Astrocyte of the cerebellum (primary cell): ENCODE data around the gene TRAPPC2L.
"Not testable (repeated sequence)": the region's sequence is repeated elsewhere in the genome, so short reads cannot be mapped to it uniquely, and the experiment has no call there.

ENCODE experiments used
- DNase-seq: peaks from one replicate; pipeline ENCODE4 v3.0.0-alpha.2; 2011; ENCODE audit warnings: low read depth
- H3K4me3 ChIP-seq: 2 replicates; pipeline ENCODE4 v1.5.1; 2011; ENCODE audit warnings: mild to moderate bottlenecking, low read depth, low read length, moderate library complexity
- in situ Hi-C: cut with HindIII; loops from 2 replicates; pipeline ENCODE4 v1.10.0; 2017; ENCODE audit warnings: low sequenced_read_pairs
- TF ChIP-seq, protein P1 (sequence below): IDR thresholded peaks from 2 replicates; pipeline ENCODE4 v1.5.1; 2012; ENCODE audit warnings: low read length, low read depth, moderate library complexity, mild to moderate bottlenecking; ENCODE audit errors: missing control alignments

Gene TRAPPC2L

GRCh38 chr16:88819126-88819525 is 37.8 kb upstream of the TRAPPC2L start:
- DNase-seq, result no peak
- no peak overlapping the region for H3K4me3 ChIP-seq
- in situ Hi-C loops, result no loop called here
- TF ChIP-seq, protein P1, sequence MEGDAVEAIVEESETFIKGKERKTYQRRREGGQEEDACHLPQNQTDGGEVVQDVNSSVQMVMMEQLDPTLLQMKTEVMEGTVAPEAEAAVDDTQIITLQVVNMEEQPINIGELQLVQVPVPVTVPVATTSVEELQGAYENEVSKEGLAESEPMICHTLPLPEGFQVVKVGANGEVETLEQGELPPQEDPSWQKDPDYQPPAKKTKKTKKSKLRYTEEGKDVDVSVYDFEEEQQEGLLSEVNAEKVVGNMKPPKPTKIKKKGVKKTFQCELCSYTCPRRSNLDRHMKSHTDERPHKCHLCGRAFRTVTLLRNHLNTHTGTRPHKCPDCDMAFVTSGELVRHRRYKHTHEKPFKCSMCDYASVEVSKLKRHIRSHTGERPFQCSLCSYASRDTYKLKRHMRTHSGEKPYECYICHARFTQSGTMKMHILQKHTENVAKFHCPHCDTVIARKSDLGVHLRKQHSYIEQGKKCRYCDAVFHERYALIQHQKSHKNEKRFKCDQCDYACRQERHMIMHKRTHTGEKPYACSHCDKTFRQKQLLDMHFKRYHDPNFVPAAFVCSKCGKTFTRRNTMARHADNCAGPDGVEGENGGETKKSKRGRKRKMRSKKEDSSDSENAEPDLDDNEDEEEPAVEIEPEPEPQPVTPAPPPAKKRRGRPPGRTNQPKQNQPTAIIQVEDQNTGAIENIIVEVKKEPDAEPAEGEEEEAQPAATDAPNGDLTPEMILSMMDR, result no peak

- TF ChIP-seq, protein P1, result no peak
- DNase-seq, result no peak
- in situ Hi-C loops, result no loop called here
- no peak overlapping the region for H3K4me3 ChIP-seq
Measured at GRCh38 chr16:88820385-88821025, 36.4 kb upstream of the TRAPPC2L start.

DNA sequence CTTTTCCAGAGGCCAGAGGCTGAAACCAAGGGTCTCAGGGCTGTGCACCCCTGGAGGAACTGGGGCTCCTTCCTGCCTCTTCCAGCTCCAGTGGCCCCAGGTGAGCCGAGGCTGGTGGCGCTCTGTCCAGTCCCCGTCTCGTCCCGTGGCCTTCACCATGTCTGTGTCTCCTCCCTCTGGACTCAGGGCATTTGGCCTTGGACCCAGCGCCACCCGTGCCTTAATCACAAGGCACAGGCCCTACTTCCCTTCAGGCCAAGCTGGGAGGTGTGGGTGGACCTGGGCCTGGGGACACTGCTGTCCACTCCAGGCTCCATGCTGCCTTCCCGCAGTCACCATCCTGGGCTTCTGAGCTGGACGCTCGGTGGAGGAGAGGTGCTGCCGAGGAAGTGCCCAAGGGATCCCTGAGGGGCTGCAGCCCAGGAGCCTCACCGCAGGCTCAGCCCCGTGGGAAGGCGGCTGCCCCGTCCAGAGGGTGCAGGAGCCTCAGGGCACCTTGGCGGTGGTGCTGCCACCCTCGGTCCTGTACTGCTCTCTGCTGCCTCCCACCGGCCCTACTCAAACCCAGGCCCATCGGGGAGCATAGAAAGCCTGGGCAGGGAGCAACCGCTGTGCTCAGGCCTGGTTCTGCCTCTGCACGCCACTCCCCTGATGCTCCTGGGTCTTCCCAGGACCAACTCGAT is 35.6 kb upstream of the TRAPPC2L start:
- H3K4me3 ChIP-seq, result no peak overlapping the region
- TF ChIP-seq, protein P1, result no peak
- DNase-seq, result no peak
- in situ Hi-C loops, result no loop called here

GRCh38 chr16:88822281-88823040 is 34.5 kb upstream of the TRAPPC2L start:
- in situ Hi-C loops, result no loop called here
- H3K4me3 ChIP-seq, result no peak overlapping the region
- TF ChIP-seq, protein P1, result no peak
- no peak for DNase-seq

- H3K4me3 ChIP-seq, in situ Hi-C loops, DNase-seq: not testable (repeated sequence)
Measured at GRCh38 chr16:88823646-88824045, 33.3 kb upstream of the TRAPPC2L start.

DNA sequence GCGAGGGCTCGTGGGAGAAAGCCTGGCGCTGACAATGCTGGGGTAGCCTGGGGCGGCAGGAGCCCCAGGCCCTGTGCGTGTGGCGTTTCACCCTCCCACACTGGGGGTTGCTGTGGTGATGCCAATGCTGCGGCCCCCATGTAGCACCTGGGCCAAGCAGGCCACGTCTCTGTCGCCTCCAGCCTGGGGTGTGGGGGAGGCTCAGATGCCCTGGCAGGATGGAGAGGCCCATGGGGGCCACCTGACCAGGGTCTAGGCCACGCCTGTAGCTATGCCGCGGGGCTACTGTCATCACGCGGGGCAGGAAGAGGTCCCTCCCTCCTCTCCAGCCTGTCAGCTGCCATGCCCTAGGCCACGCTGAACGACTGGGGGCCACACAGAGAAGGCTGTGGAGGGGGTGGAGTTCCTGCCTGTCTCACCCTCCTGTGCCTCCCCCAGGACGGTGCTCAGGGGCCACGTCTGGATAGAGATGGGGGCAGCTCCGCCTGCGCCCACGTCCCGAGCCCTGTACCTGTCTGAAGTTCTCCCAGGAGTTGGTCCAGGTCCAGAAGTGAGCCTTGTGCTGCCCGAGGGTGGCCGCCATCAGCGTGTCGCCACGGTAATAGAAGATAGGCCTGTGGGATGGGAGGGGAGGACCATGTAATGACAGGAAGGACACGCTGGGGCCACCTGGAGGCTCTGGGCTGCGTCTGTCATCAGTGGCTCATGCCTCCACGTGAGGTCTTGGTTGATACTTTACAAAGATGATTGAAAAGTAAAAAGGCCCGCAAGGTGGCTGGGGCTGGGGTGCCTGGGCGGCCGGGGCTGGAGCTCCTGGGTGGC is 32.5 kb upstream of the TRAPPC2L start:
- no peak overlapping the region for H3K4me3 ChIP-seq
- DNase-seq, result no peak
- in situ Hi-C loops, result no loop called here
- TF ChIP-seq, protein P1, result no peak
